Embryonic facial prominence (tissue), 1 donor: ENCODE data around the gene RAB5IF.
"Not testable (repeated sequence)": the region's sequence is repeated elsewhere in the genome, so short reads cannot be mapped to it uniquely, and the experiment has no call there.

Source experiments
- DNase-seq: peaks from one replicate; pipeline ENCODE4 v3.0.0-alpha.2; 2016; ENCODE audit errors: extremely low spot score

Gene RAB5IF

GRCh38 chr20:36585410-36586125 lies 20.0 kb upstream of the RAB5IF start:
- no peak for DNase-seq

GRCh38 chr20:36587388-36588070 lies 18.1 kb upstream of the RAB5IF start:
- no peak for DNase-seq

GRCh38 chr20:36591281-36591680 lies 14.3 kb upstream of the RAB5IF start:
- no peak for DNase-seq

GRCh38 chr20:36591854-36592641 lies 13.5 kb upstream of the RAB5IF start:
- no peak for DNase-seq

- no peak for DNase-seq
Measured at GRCh38 chr20:36593347-36593929, 12.1 kb upstream of the RAB5IF start.

- DNase-seq = no peak
Measured at GRCh38 chr20:36599912-36600345, 5.7 kb upstream of the RAB5IF start.

- DNase-seq = no peak
Measured at GRCh38 chr20:36601540-36601939, 4.0 kb upstream of the RAB5IF start.

- DNase-seq = no peak
Measured at GRCh38 chr20:36604952-36605398, 604 bp upstream of the RAB5IF start.

GRCh38 chr20:36606158-36607066 lies 833 bp downstream of the RAB5IF start:
- no peak for DNase-seq

- no peak for DNase-seq
Measured at GRCh38 chr20:36607586-36608387, 2.2 kb downstream of the RAB5IF start.

GRCh38 chr20:36608388-36608728 lies 2.8 kb downstream of the RAB5IF start:
- DNase-seq = not testable (repeated sequence)

- no peak for DNase-seq
Measured at GRCh38 chr20:36611625-36612024, 6.0 kb downstream of the RAB5IF start.

GRCh38 chr20:36613974-36614373 lies 8.4 kb downstream of the RAB5IF start:
- no peak for DNase-seq

GRCh38 chr20:36614781-36615557 lies 9.4 kb downstream of the RAB5IF start:
- no peak for DNase-seq

GRCh38 chr20:36620917-36621316 lies 15.3 kb downstream of the RAB5IF start:
- no peak for DNase-seq

GRCh38 chr20:36623444-36623843 lies 17.9 kb downstream of the RAB5IF start:
- DNase-seq = no peak

- DNase-seq = no peak
Measured at GRCh38 chr20:36624068-36624943, 18.7 kb downstream of the RAB5IF start.

- DNase-seq = no peak
Measured at GRCh38 chr20:36624944-36625324, 19.4 kb downstream of the RAB5IF start.

GRCh38 chr20:36628076-36628475 lies 22.5 kb downstream of the RAB5IF start:
- DNase-seq = no peak
